ENCODE data around the gene ARID1B.

- TF ChIP-seq CTCF (IDR thresholded peaks at IDR 0.05; ENCODE audit: borderline replicate concordance, extremely low read depth, low read length, poor library complexity, severe bottlenecking) (no peak), EZH2 (IDR thresholded peaks at IDR 0.05; ENCODE audit: borderline replicate concordance, low read depth, low read length, severe bottlenecking) (no peak)
Measured at GRCh38 chr6:157217198-157217893, 440.2 kb downstream of the ARID1B start.

Data from DND-41 (cell line).